Ascending aorta (tissue), 2 donors: ENCODE data around the gene INVS. TPM values are rescaled to one million over a fixed set of nuclear protein-coding genes. Genes with fewer than 3 reads are reported as not detected.
"Not testable (repeated sequence)": the region's sequence is repeated elsewhere in the genome, so short reads cannot be mapped to it uniquely, and the experiment has no call there.

ENCODE experiments used
- DNase-seq, 2 donors: peaks; one replicate each; pipeline ENCODE4 v3.0.0-alpha.2; 2019; ENCODE audit warnings: low spot score in 2 of 2
- H3K27ac ChIP-seq, 2 donors: fragments of 200-600 bp; sonication (generic); one replicate each; pipeline ENCODE4 v1.5.1; 2016 to 2017; ENCODE audit warnings: mild to moderate bottlenecking in 1 of 2
- H3K27me3 ChIP-seq: fragments of 200-600 bp; sonication (generic); one replicate; pipeline ENCODE4 v1.5.1; 2017
- H3K36me3 ChIP-seq, 2 donors: fragments of 200-600 bp; sonication (generic); one replicate each; pipeline ENCODE4 v1.5.1; 2016
- H3K4me1 ChIP-seq, 2 donors: fragments of 200-600 bp; sonication (generic); one replicate each; pipeline ENCODE4 v1.5.1; 2016 to 2017; ENCODE audit warnings: mild to moderate bottlenecking in 1 of 2
- H3K4me3 ChIP-seq, 2 donors: fragments of 200-600 bp; sonication (generic); one replicate each; pipeline ENCODE4 v1.5.1; 2016 to 2017; ENCODE audit warnings: mild to moderate bottlenecking in 1 of 2
- H3K9me3 ChIP-seq, 2 donors: fragments of 200-600 bp; sonication (generic); one replicate each; pipeline ENCODE4 v1.5.1; 2016
- intact Hi-C: fragments of 100-400 bp; cut with DNase I; formaldehyde crosslinking; loops from one replicate; pipeline ENCODE4 v1.15.1; 2023
- total RNA-seq: library from RNA; depleted of rRNA; stranded (reverse); fragments of >200 nt; gene quantifications from one replicate; pipeline ENCODE4 v1.1.0, GENCODE V29; 2016
- TF ChIP-seq, protein P1 (sequence below), 3 experiments: fragments of 200-600 bp in 2 of 3; fragments of 450-650 bp in 1 of 3; sonication (generic) in 2 of 3; IDR thresholded peaks; one replicate each; pipeline ENCODE4 v1.5.1; 2016 to 2019; ENCODE audit warnings: antibody characterized with exemption in 3 of 3, mild to moderate bottlenecking in 1 of 3, moderate library complexity in 1 of 3

Gene INVS
- total RNA-seq, 1 donor from 2014 or later = 8.5 TPM

DNA sequence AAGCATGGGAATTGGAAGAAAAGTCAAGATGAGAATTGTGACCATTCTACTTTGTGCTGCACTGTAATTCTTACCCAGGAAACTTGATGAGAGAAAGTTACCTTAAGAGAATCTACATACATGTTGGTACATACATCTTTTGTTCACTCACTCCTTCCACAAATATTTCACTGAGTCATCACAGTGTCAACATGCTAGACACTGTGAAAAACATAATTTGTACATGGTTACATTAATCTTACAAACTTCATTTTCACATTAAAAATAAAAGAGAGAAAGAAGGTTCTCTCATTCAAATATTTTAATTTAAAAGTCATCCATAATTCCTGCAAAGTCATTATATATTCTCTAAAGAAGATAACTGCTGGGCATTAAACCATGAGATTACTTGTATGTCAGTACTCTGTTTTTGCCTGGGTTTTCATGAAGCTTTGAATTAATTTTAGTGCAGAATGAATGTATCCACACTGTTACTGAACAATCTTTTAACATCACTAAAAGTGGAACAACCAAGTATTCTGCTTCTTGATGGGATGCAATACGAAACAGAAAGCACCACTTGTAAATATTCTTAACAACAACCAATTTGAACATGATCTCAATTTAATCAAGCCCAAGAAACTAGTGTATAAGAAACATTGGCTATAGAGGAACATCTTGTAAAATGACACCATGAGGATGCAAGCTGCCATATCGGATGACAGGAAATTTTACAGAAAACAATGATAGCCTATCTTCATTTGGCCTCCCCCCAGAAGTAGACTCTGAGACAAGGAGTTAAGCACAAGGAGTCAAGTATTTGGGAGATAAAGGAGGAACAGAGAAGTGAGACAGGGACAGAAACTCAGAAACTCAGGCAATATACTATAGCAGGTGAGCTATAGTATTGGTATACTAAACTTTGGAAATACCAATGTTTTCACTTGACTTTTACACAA lies 28.7 kb upstream of the INVS start:
- peaks cover 0 to 3% of the 10 kb centered on the region in 2 donors for H3K4me1 ChIP-seq
- TF ChIP-seq, protein P1, sequence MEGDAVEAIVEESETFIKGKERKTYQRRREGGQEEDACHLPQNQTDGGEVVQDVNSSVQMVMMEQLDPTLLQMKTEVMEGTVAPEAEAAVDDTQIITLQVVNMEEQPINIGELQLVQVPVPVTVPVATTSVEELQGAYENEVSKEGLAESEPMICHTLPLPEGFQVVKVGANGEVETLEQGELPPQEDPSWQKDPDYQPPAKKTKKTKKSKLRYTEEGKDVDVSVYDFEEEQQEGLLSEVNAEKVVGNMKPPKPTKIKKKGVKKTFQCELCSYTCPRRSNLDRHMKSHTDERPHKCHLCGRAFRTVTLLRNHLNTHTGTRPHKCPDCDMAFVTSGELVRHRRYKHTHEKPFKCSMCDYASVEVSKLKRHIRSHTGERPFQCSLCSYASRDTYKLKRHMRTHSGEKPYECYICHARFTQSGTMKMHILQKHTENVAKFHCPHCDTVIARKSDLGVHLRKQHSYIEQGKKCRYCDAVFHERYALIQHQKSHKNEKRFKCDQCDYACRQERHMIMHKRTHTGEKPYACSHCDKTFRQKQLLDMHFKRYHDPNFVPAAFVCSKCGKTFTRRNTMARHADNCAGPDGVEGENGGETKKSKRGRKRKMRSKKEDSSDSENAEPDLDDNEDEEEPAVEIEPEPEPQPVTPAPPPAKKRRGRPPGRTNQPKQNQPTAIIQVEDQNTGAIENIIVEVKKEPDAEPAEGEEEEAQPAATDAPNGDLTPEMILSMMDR (IDR thresholded peaks at IDR 0.05) = no peak
- intact Hi-C loops = no loop called here

DNA sequence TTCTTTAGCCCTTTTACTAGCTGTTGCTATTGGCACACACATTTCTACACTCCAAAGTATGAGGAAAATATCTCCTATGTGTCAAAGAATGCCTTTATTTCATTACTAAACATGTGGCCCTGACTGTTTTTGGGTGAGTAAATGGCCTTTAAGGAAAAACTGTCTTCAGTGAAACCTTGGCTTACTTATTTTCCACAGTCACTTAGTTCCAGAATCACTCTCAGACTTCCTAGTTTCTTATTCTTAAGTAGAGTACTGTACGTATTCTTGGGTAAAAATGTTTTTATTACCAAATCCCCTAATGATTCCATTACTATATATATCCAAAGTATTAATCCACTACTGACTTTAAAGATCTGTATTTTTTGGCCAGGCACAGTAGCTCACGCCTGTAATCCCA lies 27.8 kb upstream of the INVS start:
- Histone ChIP-seq H3K4me3 (no peak overlapping the region), H3K27ac (no peak overlapping the region), H3K4me1 (peaks cover 0 to 3% of the 10 kb centered on the region in 2 donors), H3K36me3 (no peaks in the 10 kb centered on the region), H3K27me3 (no peaks in the 10 kb centered on the region), H3K9me3 (no peaks in the 10 kb centered on the region)
- no peak for DNase-seq
- TF ChIP-seq, protein P1 (IDR thresholded peaks at IDR 0.05) = no peak
- intact Hi-C loops = no loop called here

More for the DNA sequence above, 28.7 kb upstream of the INVS start:
- Histone ChIP-seq H3K27ac (no peak overlapping the region), H3K27me3 (no peaks in the 10 kb centered on the region), H3K9me3 (no peaks in the 10 kb centered on the region), H3K4me3 (no peak overlapping the region), H3K36me3 (no peaks in the 10 kb centered on the region)
- no peak for DNase-seq

DNA sequence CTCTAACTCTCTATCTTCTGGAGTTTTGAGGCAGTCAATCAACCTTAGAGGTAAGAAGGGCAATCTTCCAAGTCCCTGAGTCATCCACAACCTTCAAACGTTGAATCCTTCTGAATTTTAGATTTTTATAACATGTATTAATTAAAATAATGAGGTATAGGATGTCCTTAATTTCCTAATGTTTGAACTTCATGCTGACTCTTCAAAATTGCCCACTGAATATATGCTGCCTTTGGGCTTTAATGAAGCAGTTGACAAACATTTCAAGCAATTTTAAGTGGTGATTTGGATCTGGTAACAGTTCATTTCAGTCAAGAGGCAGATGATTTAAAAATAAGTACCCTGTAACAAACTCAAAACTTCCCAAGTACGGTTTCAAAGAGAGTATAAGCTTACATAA lies 26.2 kb upstream of the INVS start:
- no peak for DNase-seq
- H3K36me3 ChIP-seq = no peaks in the 10 kb centered on the region
- intact Hi-C loops = no loop called here
- H3K27ac ChIP-seq = no peak overlapping the region
- H3K4me1 ChIP-seq = no peaks in the 10 kb centered on the region
- no peak overlapping the region for H3K4me3 ChIP-seq
- no peaks in the 10 kb centered on the region for H3K27me3 ChIP-seq
- TF ChIP-seq, protein P1 (IDR thresholded peaks at IDR 0.05) = no peak
- no peaks in the 10 kb centered on the region for H3K9me3 ChIP-seq

DNA sequence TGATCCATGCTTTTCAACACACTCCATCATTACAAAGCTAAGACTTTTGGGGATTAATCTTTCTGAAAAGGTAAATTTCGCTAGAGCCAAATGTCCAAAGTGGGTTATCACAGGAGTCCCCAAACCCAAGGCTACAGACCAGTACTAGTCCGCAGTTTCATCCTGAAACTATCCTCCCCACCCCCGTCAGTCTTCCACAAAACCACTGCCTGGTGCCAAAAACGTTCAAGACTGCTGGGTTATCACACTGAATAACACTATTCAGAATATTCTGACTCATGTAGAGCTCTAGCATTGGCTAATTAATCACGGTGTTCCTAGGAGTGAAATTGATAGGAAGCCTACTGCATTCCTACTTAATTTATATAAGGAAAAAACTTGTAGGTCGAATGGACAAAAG lies 24.9 kb upstream of the INVS start:
- Histone ChIP-seq H3K9me3 (no peaks in the 10 kb centered on the region), H3K4me1 (no peaks in the 10 kb centered on the region), H3K27me3 (no peaks in the 10 kb centered on the region), H3K27ac (no peak overlapping the region), H3K4me3 (no peak overlapping the region), H3K36me3 (no peaks in the 10 kb centered on the region)
- intact Hi-C loops = no loop called here
- TF ChIP-seq, protein P1 (IDR thresholded peaks at IDR 0.05) = no peak
- no peak for DNase-seq

DNA sequence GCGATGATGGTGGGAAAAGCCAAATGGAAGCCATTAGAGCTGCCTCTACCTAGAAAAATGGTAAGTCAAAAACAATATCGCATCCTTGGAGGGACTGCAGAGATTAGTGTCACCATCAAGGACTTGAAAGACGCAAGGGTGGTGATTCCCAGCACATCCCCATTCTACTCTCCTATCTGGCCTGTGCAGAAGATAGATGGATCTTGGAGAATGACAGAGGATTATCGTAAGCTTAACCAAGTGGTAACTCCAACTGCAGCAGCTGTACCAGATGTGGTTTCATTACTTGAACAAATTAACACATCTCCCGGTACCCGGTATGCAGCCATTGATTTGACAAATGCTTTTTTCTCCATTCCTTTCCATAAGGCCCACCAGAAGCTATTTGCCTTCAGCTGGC lies 24.1 kb upstream of the INVS start:
- H3K36me3 ChIP-seq = no peaks in the 10 kb centered on the region
- H3K9me3 ChIP-seq = no peaks in the 10 kb centered on the region
- intact Hi-C loops = no loop called here
- H3K27me3 ChIP-seq = no peaks in the 10 kb centered on the region
- no peak for DNase-seq
- TF ChIP-seq, protein P1 (IDR thresholded peaks at IDR 0.05) = no peak
- H3K4me3 ChIP-seq = no peak overlapping the region
- H3K4me1 ChIP-seq = no peaks in the 10 kb centered on the region
- no peak overlapping the region for H3K27ac ChIP-seq

DNA sequence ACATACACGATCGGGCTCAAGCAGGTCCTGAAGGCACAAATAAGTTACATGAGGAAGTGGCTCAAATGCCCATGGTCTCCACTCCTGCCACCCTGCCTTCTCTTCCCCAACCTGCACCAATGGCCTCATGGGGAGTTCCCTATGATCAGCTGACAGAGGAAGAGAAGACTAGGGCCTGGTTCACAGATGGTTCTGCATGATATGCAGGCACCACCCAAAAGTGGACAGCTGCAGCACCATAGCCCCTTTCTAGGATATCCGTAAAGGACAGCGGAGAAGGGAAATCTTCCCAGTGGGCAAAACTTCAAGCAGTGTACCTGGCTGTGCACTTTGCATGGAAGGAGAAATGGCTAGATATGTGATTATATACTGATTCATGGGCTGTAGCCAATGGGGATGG lies 22.8 kb upstream of the INVS start:
- H3K4me1 ChIP-seq, H3K27me3 ChIP-seq, H3K4me3 ChIP-seq, DNase-seq, intact Hi-C loops, H3K27ac ChIP-seq, H3K9me3 ChIP-seq, H3K36me3 ChIP-seq: not testable (repeated sequence)
